Gastroesophageal sphincter (tissue), 4 donors: ENCODE results near the gene LRP1-AS. TPM values are rescaled to one million over a fixed set of nuclear protein-coding genes. Genes with fewer than 3 reads are reported as not detected.

Experiments used
- ATAC-seq: fragments of 150-250 bp; one replicate; pipeline ENCODE4 v1.9.1; 2016; ENCODE audit warnings: mild to moderate bottlenecking, moderate library complexity
- H3K27ac ChIP-seq, 4 donors: fragments of 200-600 bp; sonication (generic) in 3 of 4; 1 replicate in 3 of 4; 2 replicates in 1 of 4; pipeline ENCODE4 v1.5.1; 2016 to 2019
- H3K27me3 ChIP-seq: fragments of 200-600 bp; sonication (generic); one replicate; pipeline ENCODE4 v1.5.1; 2019
- H3K36me3 ChIP-seq, 2 donors: fragments of 200-600 bp; sonication (generic); one replicate each; pipeline ENCODE4 v1.5.1; 2019; ENCODE audit warnings: control low read depth in 1 of 2
- H3K4me1 ChIP-seq, 3 donors: fragments of 200-600 bp; sonication (generic); 1 replicate in 2 of 3; 2 replicates in 1 of 3; pipeline ENCODE4 v1.5.1; 2016 to 2019; ENCODE audit warnings: control low read depth in 2 of 3
- H3K4me3 ChIP-seq, 2 donors: fragments of 200-600 bp; sonication (generic); one replicate each; pipeline ENCODE4 v1.5.1; 2019; ENCODE audit warnings: mild to moderate bottlenecking in 1 of 2, moderate library complexity in 1 of 2
- H3K9me3 ChIP-seq, 3 donors: fragments of 200-600 bp; sonication (generic); one replicate each; pipeline ENCODE4 v1.5.1; 2017 to 2019; ENCODE audit warnings: control low read depth in 2 of 3
- CTCF ChIP-seq, 4 experiments: fragments of 200-600 bp in 2 of 4; fragments of 450-650 bp in 2 of 4; sonication (generic) in 1 of 4; IDR thresholded peaks; one replicate each; pipeline ENCODE4 v1.5.1; 2017 to 2019; ENCODE audit warnings: antibody characterized with exemption in 4 of 4, mild to moderate bottlenecking in 2 of 4, moderate library complexity in 2 of 4
- EP300 ChIP-seq: sonication (generic); formaldehyde crosslinking; IDR thresholded peaks from one replicate; pipeline ENCODE4 v1.6.1; 2017; ENCODE audit warnings: antibody characterized with exemption, mild to moderate bottlenecking
- POLR2A ChIP-seq, 2 donors: fragments of 450-650 bp; IDR thresholded peaks; one replicate each; pipeline ENCODE4 v1.6.1; 2017; ENCODE audit warnings: antibody characterized with exemption in 2 of 2, mild to moderate bottlenecking in 2 of 2, moderate library complexity in 1 of 2
- POLR2AphosphoS5 ChIP-seq: sonication (generic); formaldehyde crosslinking; IDR thresholded peaks from one replicate; pipeline ENCODE4 v1.6.1; 2017; ENCODE audit warnings: antibody characterized with exemption
- WGBS, 2 donors: methylation state at CpG; one replicate each; pipeline ENCODE4 v1.1.5; 2018; ENCODE audit warnings: low coverage in 1 of 2; 5-methylcytosine and 5-hydroxymethylcytosine counted together
- total RNA-seq, 4 donors: library from RNA; depleted of rRNA; stranded (reverse); fragments of >200 nt; gene quantifications; one replicate each; pipeline ENCODE4 v1.1.0, GENCODE V29; 2016

Gene LRP1-AS
- total RNA-seq, 4 donors from 2014 or later = not detected

GRCh38 chr12:57128519-57129247, 18.7 kb downstream of the LRP1-AS start:
- WGBS, 2 donors = 0% methylated on average over 4 of the region's 35 CpGs; no CpG with 5 or more reads in 1 of the 2 donors
- Histone ChIP-seq H3K27me3 (no peaks in the 10 kb centered on the region), H3K4me3 (peak overlapping the region; percentile 88 to 91), H3K4me1 (peaks cover 0 to 64% (median 8%) of the 10 kb centered on the region in 3 donors), H3K9me3 (no peaks in the 10 kb centered on the region), H3K36me3 (no peaks in the 10 kb centered on the region), H3K27ac (peak overlapping the region; percentile 98 to 100 (median 99))
- no peak for ATAC-seq
- TF ChIP-seq POLR2AphosphoS5 = no peak
- no peak for TF ChIP-seq CTCF (IDR thresholded peaks at IDR 0.05)
- TF ChIP-seq POLR2A (IDR thresholded peaks at IDR 0.05) = no peak
- TF ChIP-seq EP300 = no peak

GRCh38 chr12:57127726-57128518, 19.5 kb downstream of the LRP1-AS start, which contains the start of gene LRP1:
Gene LRP1, plus strand, starts transcription at chr12:57128483. Its CDS starts 482 bp downstream, at chr12:57128965.
- Histone ChIP-seq H3K4me1 (peaks cover 0 to 56% (median 7%) of the 10 kb centered on the region in 3 donors), H3K9me3 (no peaks in the 10 kb centered on the region), H3K36me3 (no peaks in the 10 kb centered on the region), H3K27me3 (no peaks in the 10 kb centered on the region), H3K27ac (peak within 1 kb of the TSS; percentile 98 to 100 (median 99)), H3K4me3 (peak within 1 kb of the TSS; percentile 88 to 91)
- TF ChIP-seq POLR2A (IDR thresholded peaks at IDR 0.05) (peak; percentile 74 to 79), POLR2AphosphoS5 (peak; percentile 86), CTCF (IDR thresholded peaks at IDR 0.05) (no peak), EP300 (no peak)
- WGBS, 2 donors = 3 to 20% methylated on average over 1 to 21 of the region's 57 CpGs
- ATAC-seq = peak; percentile 83

- H3K36me3 ChIP-seq = no peaks in the 10 kb centered on the region
- WGBS, 2 donors = 4 to 5% methylated on average over 11 to 12 of the region's 26 CpGs
- peaks cover 0 to 49% (median 7%) of the 10 kb centered on the region in 3 donors for H3K4me1 ChIP-seq
- no peak for ATAC-seq
- TF ChIP-seq POLR2AphosphoS5 (no peak), CTCF (IDR thresholded peaks at IDR 0.05) (peak in 3 of 4 experiments; percentile 28 to 44 (median 33))
- peak overlapping the region; percentile 98 to 100 (median 99) for H3K27ac ChIP-seq
- no peaks in the 10 kb centered on the region for H3K27me3 ChIP-seq
- no peaks in the 10 kb centered on the region for H3K9me3 ChIP-seq
- H3K4me3 ChIP-seq = peak overlapping the region; percentile 88 to 91
Observed at GRCh38 chr12:57127101-57127725, 20.2 kb downstream of the LRP1-AS start.

- Histone ChIP-seq H3K4me1 (peaks cover 0 to 42% (median 3%) of the 10 kb centered on the region in 3 donors), H3K9me3 (no peaks in the 10 kb centered on the region), H3K36me3 (no peaks in the 10 kb centered on the region), H3K4me3 (peak overlapping the region in 1 of 2 donors; percentile 88), H3K27ac (peak overlapping the region in 3 of 4 donors; percentile 98 to 100 (median 99)), H3K27me3 (no peaks in the 10 kb centered on the region)
- no peak for ATAC-seq
- 59 to 70% methylated on average over 2 to 7 of the region's 7 CpGs for WGBS, 2 donors
- TF ChIP-seq POLR2AphosphoS5 (no peak), EP300 (no peak), CTCF (IDR thresholded peaks at IDR 0.05) (no peak)
Observed at GRCh38 chr12:57126561-57126960, 20.9 kb downstream of the LRP1-AS start.
